Measurements from ENCODE around the gene ULK3.

The ULK3 gene

GRCh38 chr15:74835312-74835823, 7.6 kb downstream of the ULK3 start:
- Histone ChIP-seq H3K36me3 (ENCODE audit: insufficient read depth, insufficient read length, low read length) (peaks cover 38% of the 10 kb centered on the region), H3K9ac (ENCODE audit: insufficient read length, low read depth) (no peak overlapping the region), H3K4me3 (ENCODE audit: insufficient read length, low read depth) (no peak overlapping the region), H3K27me3 (ENCODE audit: insufficient read depth, insufficient read length) (no peaks in the 10 kb centered on the region), H3K9me3 (ENCODE audit: insufficient read depth, low read length) (no peaks in the 10 kb centered on the region), H3K4me1 (ENCODE audit: insufficient read depth, insufficient read length) (peaks cover 34% of the 10 kb centered on the region)
- DNase-seq (ENCODE audit: low read depth, low spot score): peak; percentile 79
- TF ChIP-seq SUZ12 (IDR thresholded peaks at IDR 0.05; ENCODE audit: extremely low read depth, insufficient read depth, insufficient read length) (no peak), ZNF274 (IDR thresholded peaks at IDR 0.05; ENCODE audit: low read depth, low read length) (no peak), YY1 (IDR thresholded peaks at IDR 0.05; ENCODE audit: insufficient read depth, insufficient read length) (no peak)

GRCh38 chr15:74833376-74834107, 9.4 kb downstream of the ULK3 start:
- no peak overlapping the region for H3K9ac ChIP-seq (ENCODE audit: insufficient read length, low read depth)
- no peak for TF ChIP-seq YY1 (IDR thresholded peaks at IDR 0.05; ENCODE audit: insufficient read depth, insufficient read length)
- no peak for TF ChIP-seq ZNF274 (IDR thresholded peaks at IDR 0.05; ENCODE audit: low read depth, low read length)
- H3K36me3 ChIP-seq (ENCODE audit: insufficient read depth, insufficient read length, low read length): peaks cover 25% of the 10 kb centered on the region
- peaks cover 26% of the 10 kb centered on the region for H3K4me1 ChIP-seq (ENCODE audit: insufficient read depth, insufficient read length)
- H3K27me3 ChIP-seq (ENCODE audit: insufficient read depth, insufficient read length): peaks cover under 1% of the 10 kb centered on the region
- no peak for DNase-seq (ENCODE audit: low read depth, low spot score)
- H3K4me3 ChIP-seq (ENCODE audit: insufficient read length, low read depth): no peak overlapping the region
- H3K9me3 ChIP-seq (ENCODE audit: insufficient read depth, low read length): no peaks in the 10 kb centered on the region

- no peak for DNase-seq (ENCODE audit: low read depth, low spot score)
Observed at GRCh38 chr15:74832826-74833225, 10.1 kb downstream of the ULK3 start.

GRCh38 chr15:74831813-74832495, 11.0 kb downstream of the ULK3 start:
- no peak for DNase-seq (ENCODE audit: low read depth, low spot score)
- Histone ChIP-seq H3K4me3 (ENCODE audit: insufficient read length, low read depth) (no peak overlapping the region), H3K36me3 (ENCODE audit: insufficient read depth, insufficient read length, low read length) (peaks cover 16% of the 10 kb centered on the region), H3K9ac (ENCODE audit: insufficient read length, low read depth) (peak overlapping the region; percentile 62), H3K4me1 (ENCODE audit: insufficient read depth, insufficient read length) (peaks cover 22% of the 10 kb centered on the region), H3K9me3 (ENCODE audit: insufficient read depth, low read length) (no peaks in the 10 kb centered on the region), H3K27me3 (ENCODE audit: insufficient read depth, insufficient read length) (peaks cover 16% of the 10 kb centered on the region)
- TF ChIP-seq ZNF274 (IDR thresholded peaks at IDR 0.05; ENCODE audit: low read depth, low read length) (no peak), SUZ12 (IDR thresholded peaks at IDR 0.05; ENCODE audit: extremely low read depth, insufficient read depth, insufficient read length) (no peak), YY1 (IDR thresholded peaks at IDR 0.05; ENCODE audit: insufficient read depth, insufficient read length) (no peak)

More at GRCh38 chr15:74832826-74833225, 10.1 kb downstream of the ULK3 start:
- no peaks in the 10 kb centered on the region for H3K9me3 ChIP-seq (ENCODE audit: insufficient read depth, low read length)
- H3K4me3 ChIP-seq (ENCODE audit: insufficient read length, low read depth): no peak overlapping the region
- peaks cover 20% of the 10 kb centered on the region for H3K36me3 ChIP-seq (ENCODE audit: insufficient read depth, insufficient read length, low read length)
- peaks cover 7% of the 10 kb centered on the region for H3K27me3 ChIP-seq (ENCODE audit: insufficient read depth, insufficient read length)
- peak overlapping the region; percentile 59 for H3K9ac ChIP-seq (ENCODE audit: insufficient read length, low read depth)
- peaks cover 26% of the 10 kb centered on the region for H3K4me1 ChIP-seq (ENCODE audit: insufficient read depth, insufficient read length)
- TF ChIP-seq YY1 (IDR thresholded peaks at IDR 0.05; ENCODE audit: insufficient read depth, insufficient read length): no peak
- TF ChIP-seq SUZ12 (IDR thresholded peaks at IDR 0.05; ENCODE audit: extremely low read depth, insufficient read depth, insufficient read length): no peak
- no peak for TF ChIP-seq ZNF274 (IDR thresholded peaks at IDR 0.05; ENCODE audit: low read depth, low read length)

GRCh38 chr15:74830868-74831267, 12.1 kb downstream of the ULK3 start:
- no peak overlapping the region for H3K4me3 ChIP-seq (ENCODE audit: insufficient read length, low read depth)
- no peak for DNase-seq (ENCODE audit: low read depth, low spot score)
- TF ChIP-seq SUZ12 (IDR thresholded peaks at IDR 0.05; ENCODE audit: extremely low read depth, insufficient read depth, insufficient read length) (no peak), YY1 (IDR thresholded peaks at IDR 0.05; ENCODE audit: insufficient read depth, insufficient read length) (no peak), ZNF274 (IDR thresholded peaks at IDR 0.05; ENCODE audit: low read depth, low read length) (no peak)
- H3K36me3 ChIP-seq (ENCODE audit: insufficient read depth, insufficient read length, low read length): peaks cover 6% of the 10 kb centered on the region
- peaks cover 26% of the 10 kb centered on the region for H3K27me3 ChIP-seq (ENCODE audit: insufficient read depth, insufficient read length)
- no peaks in the 10 kb centered on the region for H3K9me3 ChIP-seq (ENCODE audit: insufficient read depth, low read length)
- peaks cover 22% of the 10 kb centered on the region for H3K4me1 ChIP-seq (ENCODE audit: insufficient read depth, insufficient read length)
- no peak overlapping the region for H3K9ac ChIP-seq (ENCODE audit: insufficient read length, low read depth)

- Histone ChIP-seq H3K4me3 (ENCODE audit: insufficient read length, low read depth) (no peak overlapping the region), H3K27me3 (ENCODE audit: insufficient read depth, insufficient read length) (peaks cover 34% of the 10 kb centered on the region), H3K9ac (ENCODE audit: insufficient read length, low read depth) (no peak overlapping the region), H3K36me3 (ENCODE audit: insufficient read depth, insufficient read length, low read length) (no peaks in the 10 kb centered on the region), H3K9me3 (ENCODE audit: insufficient read depth, low read length) (no peaks in the 10 kb centered on the region), H3K4me1 (ENCODE audit: insufficient read depth, insufficient read length) (peaks cover 18% of the 10 kb centered on the region)
- DNase-seq (ENCODE audit: low read depth, low spot score): no peak
- TF ChIP-seq ZNF274 (IDR thresholded peaks at IDR 0.05; ENCODE audit: low read depth, low read length): no peak
- TF ChIP-seq YY1 (IDR thresholded peaks at IDR 0.05; ENCODE audit: insufficient read depth, insufficient read length): no peak
- TF ChIP-seq SUZ12 (IDR thresholded peaks at IDR 0.05; ENCODE audit: extremely low read depth, insufficient read depth, insufficient read length): no peak
Observed at GRCh38 chr15:74829991-74830390, 13.0 kb downstream of the ULK3 start.

GRCh38 chr15:74829486-74829885, 13.5 kb downstream of the ULK3 start:
- DNase-seq (ENCODE audit: low read depth, low spot score): no peak
- TF ChIP-seq YY1 (IDR thresholded peaks at IDR 0.05; ENCODE audit: insufficient read depth, insufficient read length): no peak
- TF ChIP-seq ZNF274 (IDR thresholded peaks at IDR 0.05; ENCODE audit: low read depth, low read length): no peak

More at GRCh38 chr15:74829486-74829885, 13.5 kb downstream of the ULK3 start:
- Histone ChIP-seq H3K4me3 (ENCODE audit: insufficient read length, low read depth) (no peak overlapping the region), H3K4me1 (ENCODE audit: insufficient read depth, insufficient read length) (peaks cover 18% of the 10 kb centered on the region), H3K36me3 (ENCODE audit: insufficient read depth, insufficient read length, low read length) (no peaks in the 10 kb centered on the region), H3K9ac (ENCODE audit: insufficient read length, low read depth) (no peak overlapping the region), H3K9me3 (ENCODE audit: insufficient read depth, low read length) (no peaks in the 10 kb centered on the region), H3K27me3 (ENCODE audit: insufficient read depth, insufficient read length) (peaks cover 40% of the 10 kb centered on the region)
